ENCODE data around the gene FNDC8.
"Not testable (repeated sequence)": the region's sequence is repeated elsewhere in the genome, so short reads cannot be mapped to it uniquely, and the experiment has no call there.

FNDC8 gene

GRCh38 chr17:35144840-35145239 lies 23.4 kb downstream of the FNDC8 start:
- DNase-seq (ENCODE audit: low read depth) = no peak

GRCh38 chr17:35146214-35146833 lies 24.9 kb downstream of the FNDC8 start:
- DNase-seq (ENCODE audit: low read depth) = no peak

- DNase-seq (ENCODE audit: low read depth) = no peak
Observed at GRCh38 chr17:35147375-35147905, 26.0 kb downstream of the FNDC8 start, which contains the start of gene UNC45B. UNC45B (plus strand) TSS chr17:35147817; CDS start chr17:35148264, 447 bp downstream.

GRCh38 chr17:35148144-35148543 lies 26.7 kb downstream of the FNDC8 start:
- no peak for DNase-seq (ENCODE audit: low read depth)

- no peak for DNase-seq (ENCODE audit: low read depth)
Observed at GRCh38 chr17:35149941-35150340, 28.5 kb downstream of the FNDC8 start.

GRCh38 chr17:35151080-35151479 lies 29.7 kb downstream of the FNDC8 start:
- DNase-seq (ENCODE audit: low read depth) = not testable (repeated sequence)

GRCh38 chr17:35152421-35153140 lies 31.2 kb downstream of the FNDC8 start:
- no peak for DNase-seq (ENCODE audit: low read depth)

GRCh38 chr17:35154196-35155165 lies 33.1 kb downstream of the FNDC8 start:
- DNase-seq (ENCODE audit: low read depth) = no peak

GRCh38 chr17:35155246-35155645 lies 33.8 kb downstream of the FNDC8 start:
- no peak for DNase-seq (ENCODE audit: low read depth)

- no peak for DNase-seq (ENCODE audit: low read depth)
Observed at GRCh38 chr17:35159940-35160339, 38.5 kb downstream of the FNDC8 start.

- no peak for DNase-seq (ENCODE audit: low read depth)
Observed at GRCh38 chr17:35160354-35161201, 39.2 kb downstream of the FNDC8 start.

- DNase-seq (ENCODE audit: low read depth) = peak; percentile 7
Observed at GRCh38 chr17:35161281-35161761, 39.9 kb downstream of the FNDC8 start.

GRCh38 chr17:35162755-35163154 lies 41.3 kb downstream of the FNDC8 start:
- no peak for DNase-seq (ENCODE audit: low read depth)

GRCh38 chr17:35163886-35164285 lies 42.5 kb downstream of the FNDC8 start:
- DNase-seq (ENCODE audit: low read depth) = no peak

- DNase-seq (ENCODE audit: low read depth) = no peak
Observed at GRCh38 chr17:35164716-35165115, 43.3 kb downstream of the FNDC8 start.

- DNase-seq (ENCODE audit: low read depth) = no peak
Observed at GRCh38 chr17:35166526-35166925, 45.1 kb downstream of the FNDC8 start.

- no peak for DNase-seq (ENCODE audit: low read depth)
Observed at GRCh38 chr17:35167046-35167445, 45.6 kb downstream of the FNDC8 start.

- peak; percentile 57 for DNase-seq (ENCODE audit: low read depth)
Observed at GRCh38 chr17:35167666-35168065, 46.3 kb downstream of the FNDC8 start.

- no peak for DNase-seq (ENCODE audit: low read depth)
Observed at GRCh38 chr17:35169835-35170363, 48.5 kb downstream of the FNDC8 start.

- peak; percentile 39 for DNase-seq (ENCODE audit: low read depth)
Observed at GRCh38 chr17:35170968-35171771, 49.8 kb downstream of the FNDC8 start.

Measured in EH (cell line).